MV-4-11 (cell line): ENCODE results near the gene HYCC2.
A peak's percentile ranks its signal among the peaks of the same experiment; 100 is the strongest.
"Not testable (repeated sequence)": the region's sequence is repeated elsewhere in the genome, so short reads cannot be mapped to it uniquely, and the experiment has no call there.

Experiments used
- DNase-seq: peaks from one replicate; lab custom pipeline; 2025; lab: John Stamatoyannopoulos, UW

The HYCC2 gene

GRCh38 chr2:201072201-201072530 lies 695 bp upstream of the HYCC2 start:
- DNase-seq, result no peak

DNA sequence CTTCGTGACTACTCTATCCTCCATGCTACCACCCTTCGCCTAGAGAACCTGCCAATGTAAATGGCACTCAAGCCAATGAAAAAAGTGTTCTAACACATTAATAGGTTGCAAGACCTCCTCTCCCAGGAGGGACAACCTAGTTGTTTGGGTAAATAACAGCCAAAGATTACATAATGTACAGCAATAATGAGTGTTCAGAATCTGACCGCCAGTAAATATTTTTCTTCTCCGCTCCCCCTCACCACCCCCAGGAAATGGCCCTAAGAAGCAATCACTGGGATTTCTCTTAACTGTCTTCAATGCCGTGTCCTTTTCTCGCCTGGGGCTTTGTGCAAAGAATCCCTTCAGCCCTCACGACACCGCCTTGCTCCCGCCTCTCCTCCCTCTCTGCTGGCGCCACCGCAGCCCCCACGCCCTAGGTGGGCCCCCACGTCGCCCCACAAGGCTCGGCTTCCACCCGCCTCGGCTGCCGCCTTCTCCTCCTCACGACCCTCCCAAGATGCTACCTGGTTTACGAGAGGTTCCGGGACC lies 458 bp downstream of the HYCC2 start:
- DNase-seq, result no peak

GRCh38 chr2:201064797-201065329 lies 6.6 kb downstream of the HYCC2 start:
- no peak for DNase-seq

DNA sequence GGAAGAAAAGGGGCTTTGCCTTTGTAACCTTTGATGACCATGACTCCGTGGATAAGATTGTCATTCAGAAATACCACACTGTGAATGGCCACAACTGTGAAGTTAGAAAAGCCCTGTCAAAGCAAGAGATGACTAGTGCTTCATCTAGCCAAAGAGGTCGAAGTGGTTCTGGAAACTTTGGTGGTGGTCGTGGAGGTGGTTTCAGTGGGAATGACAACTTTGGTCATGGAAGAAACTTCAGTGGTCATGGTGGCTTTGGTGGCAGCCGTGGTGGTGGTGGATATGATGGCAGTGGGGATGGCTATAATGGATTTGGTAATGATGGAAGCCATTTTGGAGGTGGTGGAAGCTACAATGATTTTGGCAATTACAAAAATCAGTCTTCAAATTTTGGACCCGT lies 8.0 kb downstream of the HYCC2 start:
- DNase-seq, result not testable (repeated sequence)

DNA sequence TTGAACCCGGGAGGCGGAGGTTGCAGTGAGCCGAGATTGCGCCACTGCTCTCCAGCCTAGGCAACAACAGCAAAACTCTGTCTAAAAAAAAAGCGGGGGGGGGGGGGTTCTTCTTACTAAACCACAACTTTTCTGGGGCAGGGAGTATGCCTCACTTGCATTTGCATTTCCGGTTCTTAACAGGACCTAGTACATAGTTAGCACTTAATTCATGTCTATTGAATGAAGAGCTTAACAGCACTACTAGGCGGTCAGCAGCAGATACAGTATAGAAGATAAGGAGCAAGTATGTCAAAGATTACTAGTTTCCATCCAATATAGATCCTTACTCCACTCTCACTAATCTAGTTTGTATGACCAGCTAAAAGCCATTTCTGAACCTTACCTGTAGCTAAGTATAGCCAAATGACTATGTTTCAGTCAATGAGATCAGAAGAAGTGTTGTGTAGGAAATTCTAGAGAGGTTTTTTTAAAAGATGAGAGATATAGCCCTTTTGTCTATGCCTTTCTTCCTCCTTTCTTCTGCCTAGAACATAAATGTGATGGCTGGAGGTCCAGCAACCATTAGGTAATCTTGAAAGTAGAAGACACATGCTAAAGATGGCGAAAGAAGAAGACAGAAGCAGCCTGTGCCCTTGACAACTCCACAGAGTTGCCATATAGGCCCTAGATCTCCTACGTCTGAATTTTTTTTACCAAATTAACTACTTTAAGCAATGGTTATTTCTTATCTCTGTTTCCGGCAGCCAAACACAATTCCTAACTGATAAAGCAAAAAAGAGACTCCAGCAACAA lies 11.3 kb downstream of the HYCC2 start:
- peak; percentile 39 for DNase-seq

DNA sequence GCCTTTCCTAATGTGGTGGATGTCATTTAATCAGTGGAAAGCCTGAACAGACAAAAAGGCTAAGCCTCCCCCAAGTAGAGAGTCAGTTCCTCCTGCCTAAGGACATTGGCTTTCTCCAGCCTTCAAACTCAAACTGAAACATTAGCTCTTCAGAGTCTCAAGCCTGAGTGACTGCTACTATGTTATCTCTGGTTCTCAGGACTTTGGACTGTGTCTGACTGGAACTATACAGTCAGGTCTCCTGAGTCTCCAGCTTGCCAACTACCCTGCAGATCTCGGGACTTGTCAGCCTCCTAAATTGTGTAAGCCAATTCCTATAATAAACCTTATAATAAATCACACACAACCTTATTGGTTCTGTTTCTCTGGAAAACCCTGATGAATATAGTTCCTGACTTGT lies 12.6 kb downstream of the HYCC2 start:
- peak; percentile 13 for DNase-seq

DNA sequence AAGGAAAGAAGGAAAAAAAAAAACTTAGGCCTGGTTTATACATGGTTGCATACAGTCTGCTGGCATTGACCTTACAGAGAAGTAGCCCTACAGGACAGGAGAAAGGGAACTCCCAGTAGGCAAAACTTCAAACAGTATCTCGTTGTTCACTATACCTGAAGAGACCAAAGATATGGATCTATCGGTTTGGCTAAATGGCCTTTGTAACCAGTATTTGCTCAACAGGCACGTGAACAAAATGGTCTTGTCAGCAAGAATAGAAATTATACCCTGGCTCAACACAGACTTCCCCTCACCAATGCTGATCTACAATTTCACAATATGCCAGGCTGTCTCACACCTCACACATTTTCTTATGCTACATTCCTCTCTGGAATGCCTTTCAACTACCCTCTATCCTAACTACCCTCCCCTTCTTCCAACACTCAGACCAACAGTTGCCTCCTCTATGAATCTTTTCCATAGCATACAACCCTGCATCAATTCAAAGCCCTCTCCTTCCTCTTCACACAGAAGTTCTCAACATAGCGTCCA lies 13.7 kb downstream of the HYCC2 start:
- no peak for DNase-seq

DNA sequence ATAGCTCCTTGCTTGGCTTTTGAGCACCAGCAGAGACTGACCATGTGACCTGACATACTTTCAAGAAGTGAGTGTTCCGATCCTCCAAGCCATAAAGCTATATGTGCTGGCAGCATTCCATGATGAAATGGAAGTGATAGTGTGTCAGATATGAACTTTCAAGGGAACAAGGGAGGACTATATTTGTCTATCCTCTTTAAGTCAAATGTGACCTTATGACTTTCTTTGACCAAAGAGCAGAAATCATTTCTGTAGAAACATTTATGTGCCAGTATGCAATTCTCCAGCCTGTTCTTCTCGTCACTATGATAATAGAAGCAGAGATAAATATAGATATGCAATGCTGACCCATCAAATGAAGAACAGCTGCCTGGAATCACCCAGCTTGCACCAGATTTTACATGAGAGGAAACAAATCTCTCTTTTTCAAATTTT lies 14.4 kb downstream of the HYCC2 start:
- no peak for DNase-seq

- DNase-seq, result no peak
Observed at GRCh38 chr2:201049455-201049854, 22.0 kb downstream of the HYCC2 start.

DNA sequence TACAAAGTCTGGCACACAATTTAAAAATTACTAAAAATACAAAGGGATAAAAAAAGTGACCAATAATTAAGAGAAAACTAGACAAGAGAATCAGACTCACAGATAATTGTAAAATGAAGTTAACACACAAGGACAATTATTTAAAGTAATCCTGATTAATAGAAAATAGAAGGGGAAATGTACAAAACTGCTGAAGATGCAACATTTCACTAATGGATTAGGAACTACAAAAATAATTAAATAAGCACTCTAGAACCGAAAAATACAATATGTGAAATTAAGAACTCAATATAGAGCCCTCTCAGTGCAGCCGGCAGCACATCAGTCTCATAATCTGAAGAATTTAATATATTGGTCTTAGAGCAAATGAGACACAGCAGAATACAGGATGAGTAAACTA lies 24.6 kb downstream of the HYCC2 start:
- no peak for DNase-seq

DNA sequence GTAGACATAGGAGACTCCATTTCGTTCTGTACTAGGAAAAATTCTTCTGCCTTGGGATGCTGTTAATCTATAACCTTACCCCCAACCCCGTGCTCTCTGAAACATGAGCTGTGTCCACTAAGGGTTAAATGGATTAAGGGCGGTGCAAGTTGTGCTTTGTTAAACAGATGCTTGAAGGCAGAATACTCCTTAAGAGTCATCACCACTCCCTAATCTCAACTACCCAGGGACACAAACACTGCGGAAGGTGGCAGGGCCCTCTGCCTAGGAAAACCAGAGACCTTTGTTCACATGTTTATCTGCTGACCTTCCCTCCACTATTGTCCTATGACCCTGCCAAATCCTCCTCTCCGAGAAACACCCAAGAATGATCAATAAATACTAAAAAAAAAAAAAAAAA lies 28.4 kb downstream of the HYCC2 start:
- not testable (repeated sequence) for DNase-seq

DNA sequence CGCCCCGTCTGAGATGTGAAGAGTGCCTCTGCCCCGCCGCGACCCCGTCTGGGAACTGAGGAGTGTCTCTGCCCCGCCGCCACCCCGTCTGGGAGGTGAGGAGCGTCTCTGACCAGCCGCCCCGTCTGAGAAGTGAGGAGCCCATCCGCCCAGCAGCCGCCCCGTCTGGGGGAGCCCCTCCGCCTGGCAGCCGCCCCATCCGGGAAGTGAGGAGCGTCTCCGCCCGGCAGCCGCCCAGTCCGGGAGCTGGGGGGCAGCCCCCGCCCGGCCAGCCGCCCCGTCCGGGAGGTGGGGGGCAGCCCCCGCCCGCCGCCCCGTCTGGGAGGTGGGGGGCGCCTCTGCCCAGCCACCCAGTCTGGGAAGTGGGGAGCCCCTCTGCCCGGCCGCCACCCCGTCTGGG lies 29.0 kb downstream of the HYCC2 start:
- DNase-seq, result not testable (repeated sequence)

- no peak for DNase-seq
Observed at GRCh38 chr2:201040867-201041628, 30.4 kb downstream of the HYCC2 start.

- no peak for DNase-seq
Observed at GRCh38 chr2:201038855-201039254, 32.6 kb downstream of the HYCC2 start.

- not testable (repeated sequence) for DNase-seq
Observed at GRCh38 chr2:201038361-201038760, 33.1 kb downstream of the HYCC2 start.

- DNase-seq, result not testable (repeated sequence)
Observed at GRCh38 chr2:201034355-201034754, 37.1 kb downstream of the HYCC2 start.

GRCh38 chr2:201024518-201024917 lies 47.0 kb downstream of the HYCC2 start:
- no peak for DNase-seq

GRCh38 chr2:201021914-201022313 lies 49.6 kb downstream of the HYCC2 start:
- DNase-seq, result peak; percentile 20
